RWPE2 (cell line): ENCODE measurements around the gene MED26.

Experiments used
- ATAC-seq: fragments of 200-7000 bp; cut with Tn5 transposase; 3 replicates; pipeline ENCODE4 v1.9.1; 2021; ENCODE audit warnings: low read depth
- DNase-seq: peaks from one replicate; pipeline ENCODE4 v3.0.0-alpha.2; 2020; ENCODE audit warnings: low spot score
- H3K27ac ChIP-seq: fragments of 450-650 bp; 2 replicates; pipeline ENCODE4 v1.5.1; 2017; ENCODE audit warnings: mild to moderate bottlenecking; ENCODE audit not compliant: poor library complexity, severe bottlenecking
- H3K27me3 ChIP-seq: fragments of 250-450 bp; sonication (Bioruptor Pico); 2 replicates; pipeline ENCODE4 v1.5.1; 2021; ENCODE audit warnings: mild to moderate bottlenecking, moderate library complexity; ENCODE audit not compliant: insufficient read depth, poor library complexity, severe bottlenecking
- H3K36me3 ChIP-seq: fragments of 250-450 bp; sonication (Bioruptor Pico); 2 replicates; pipeline ENCODE4 v1.5.1; 2020; ENCODE audit warnings: low read depth, mild to moderate bottlenecking, moderate library complexity
- H3K4me1 ChIP-seq: fragments of 250-450 bp; sonication (Bioruptor Pico); 2 replicates; pipeline ENCODE4 v1.5.1; 2021; ENCODE audit warnings: mild to moderate bottlenecking, moderate library complexity; ENCODE audit not compliant: insufficient read depth, poor library complexity, severe bottlenecking
- H3K4me3 ChIP-seq: fragments of 250-450 bp; sonication (Bioruptor Pico); 2 replicates; pipeline ENCODE4 v1.5.1; 2021; ENCODE audit warnings: mild to moderate bottlenecking, moderate library complexity; ENCODE audit not compliant: severe bottlenecking
- H3K9me3 ChIP-seq: fragments of 250-450 bp; sonication (Bioruptor Pico); 2 replicates; pipeline ENCODE4 v1.5.1; 2021; ENCODE audit warnings: mild to moderate bottlenecking, moderate library complexity; ENCODE audit not compliant: severe bottlenecking
- TF ChIP-seq, protein P1 (sequence below): fragments of 450-650 bp; IDR thresholded peaks from one replicate; pipeline ENCODE4 v1.5.1; 2017; ENCODE audit warnings: mild to moderate bottlenecking, moderate library complexity; ENCODE audit not compliant: poor library complexity, severe bottlenecking

The MED26 gene

DNA sequence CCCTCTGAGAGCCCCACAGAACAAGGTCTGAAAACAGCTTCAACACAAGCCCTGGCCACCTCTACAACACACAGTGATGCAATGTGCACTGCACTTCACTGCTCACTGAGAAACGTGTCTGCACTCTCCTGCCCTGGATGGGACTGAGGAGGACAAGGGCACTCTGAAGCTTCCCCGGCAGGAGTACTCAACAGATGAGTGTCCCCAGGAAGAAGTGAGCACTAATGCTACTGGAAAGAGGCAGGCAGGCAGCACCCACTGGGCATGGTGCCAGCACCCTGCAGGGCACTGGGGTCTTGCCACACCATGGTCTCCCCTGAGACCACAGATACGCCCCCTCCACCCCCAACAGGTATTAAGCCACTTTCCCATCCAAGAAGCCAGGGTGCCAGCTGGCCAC is 38.1 kb downstream of the MED26 start:
- ATAC-seq (no peak), DNase-seq (no peak)

DNA sequence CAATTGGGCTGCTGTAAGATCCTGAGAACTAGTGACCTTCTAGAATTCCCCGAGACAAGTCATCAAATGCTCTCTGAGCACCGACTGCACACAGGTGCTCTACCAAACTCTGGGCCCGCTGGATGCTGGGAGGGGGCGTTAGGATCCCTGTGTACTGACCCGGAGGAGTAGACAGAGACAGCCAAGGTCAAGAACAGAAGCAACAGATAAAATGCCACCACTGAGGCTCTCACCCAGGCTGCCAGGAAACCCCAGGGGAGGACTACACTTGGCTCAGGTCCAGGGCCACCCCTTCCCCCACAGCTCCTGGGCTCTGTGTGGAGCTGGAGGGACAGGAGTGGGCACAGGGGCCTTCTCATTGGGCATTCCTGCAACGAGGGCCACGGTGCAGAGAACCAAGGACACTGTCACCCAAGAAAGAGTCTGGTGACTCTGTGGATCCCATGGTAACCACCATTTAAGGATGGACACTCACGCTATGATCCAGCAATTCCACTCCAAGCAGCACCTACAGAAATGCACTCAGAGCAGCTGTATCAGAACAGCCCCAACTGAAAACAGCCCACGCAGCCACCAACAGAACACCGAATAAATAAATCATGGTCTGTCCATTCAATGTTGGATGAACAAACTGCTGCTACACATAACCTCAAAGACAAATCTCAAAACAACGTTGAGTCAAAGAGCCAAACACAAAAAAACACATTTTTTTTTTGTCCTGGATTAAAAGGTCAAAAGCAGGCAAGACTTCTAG is 39.0 kb downstream of the MED26 start:
- TF ChIP-seq, protein P1, sequence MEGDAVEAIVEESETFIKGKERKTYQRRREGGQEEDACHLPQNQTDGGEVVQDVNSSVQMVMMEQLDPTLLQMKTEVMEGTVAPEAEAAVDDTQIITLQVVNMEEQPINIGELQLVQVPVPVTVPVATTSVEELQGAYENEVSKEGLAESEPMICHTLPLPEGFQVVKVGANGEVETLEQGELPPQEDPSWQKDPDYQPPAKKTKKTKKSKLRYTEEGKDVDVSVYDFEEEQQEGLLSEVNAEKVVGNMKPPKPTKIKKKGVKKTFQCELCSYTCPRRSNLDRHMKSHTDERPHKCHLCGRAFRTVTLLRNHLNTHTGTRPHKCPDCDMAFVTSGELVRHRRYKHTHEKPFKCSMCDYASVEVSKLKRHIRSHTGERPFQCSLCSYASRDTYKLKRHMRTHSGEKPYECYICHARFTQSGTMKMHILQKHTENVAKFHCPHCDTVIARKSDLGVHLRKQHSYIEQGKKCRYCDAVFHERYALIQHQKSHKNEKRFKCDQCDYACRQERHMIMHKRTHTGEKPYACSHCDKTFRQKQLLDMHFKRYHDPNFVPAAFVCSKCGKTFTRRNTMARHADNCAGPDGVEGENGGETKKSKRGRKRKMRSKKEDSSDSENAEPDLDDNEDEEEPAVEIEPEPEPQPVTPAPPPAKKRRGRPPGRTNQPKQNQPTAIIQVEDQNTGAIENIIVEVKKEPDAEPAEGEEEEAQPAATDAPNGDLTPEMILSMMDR: no peak
- Histone ChIP-seq H3K4me1 (peaks cover 23% of the 10 kb centered on the region), H3K9me3 (no peaks in the 10 kb centered on the region), H3K27ac (no peak overlapping the region), H3K36me3 (no peaks in the 10 kb centered on the region), H3K4me3 (no peak overlapping the region), H3K27me3 (no peaks in the 10 kb centered on the region)
- DNase-seq (no peak), ATAC-seq (no peak)

More for the DNA sequence above, 38.1 kb downstream of the MED26 start:
- Histone ChIP-seq H3K36me3 (no peaks in the 10 kb centered on the region), H3K27me3 (no peaks in the 10 kb centered on the region), H3K27ac (no peak overlapping the region), H3K4me3 (no peak overlapping the region), H3K9me3 (no peaks in the 10 kb centered on the region), H3K4me1 (peaks cover 14% of the 10 kb centered on the region)
- TF ChIP-seq, protein P1: no peak

DNA sequence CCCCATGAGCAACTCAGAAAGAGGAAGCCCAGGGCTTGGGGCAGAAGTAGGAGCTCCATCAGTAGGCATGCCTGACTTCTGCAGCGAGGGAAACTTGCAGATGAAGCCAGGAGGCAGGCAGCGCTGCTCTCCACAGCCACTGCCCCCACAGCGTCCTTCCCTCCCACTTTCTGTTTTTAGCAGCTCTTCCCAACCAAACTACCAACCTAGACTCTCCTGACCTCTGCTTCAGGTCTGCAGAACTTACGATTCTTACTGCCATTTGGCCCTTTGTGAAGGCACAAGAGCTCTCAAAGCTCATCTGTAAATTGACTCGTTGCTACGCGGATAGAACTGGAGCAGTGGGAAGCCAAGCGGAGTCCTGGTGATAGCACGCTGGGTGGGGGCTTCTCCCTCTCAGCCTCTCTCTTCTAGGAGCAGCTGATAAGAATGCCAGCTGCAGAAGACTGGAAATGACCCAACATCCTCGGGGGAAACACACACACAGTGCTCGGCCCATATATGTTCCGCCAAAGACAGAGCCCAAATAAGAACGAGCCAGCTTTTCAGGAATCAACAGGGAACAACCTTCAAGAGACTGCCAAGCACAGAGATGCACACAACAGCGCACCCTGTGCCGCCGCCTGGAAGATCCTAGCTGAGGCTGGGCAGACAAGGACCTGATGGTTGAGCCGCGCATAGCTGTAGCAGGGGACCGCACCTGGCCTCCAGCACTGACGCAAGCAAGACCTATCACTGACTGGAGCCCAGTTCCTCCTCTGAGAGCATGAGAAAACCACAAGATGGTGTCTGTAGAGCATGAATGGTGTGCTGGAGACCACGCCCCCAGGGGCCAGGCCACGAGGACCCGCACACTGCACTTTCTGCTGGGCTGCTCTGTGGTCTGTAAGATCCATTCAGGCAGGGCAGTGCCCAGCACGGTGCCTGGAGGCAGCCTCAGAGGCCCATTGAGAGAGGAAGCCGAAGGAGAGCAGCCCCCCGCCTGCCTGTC is 39.9 kb downstream of the MED26 start:
- TF ChIP-seq, protein P1: no peak
- Histone ChIP-seq H3K4me1 (peaks cover 27% of the 10 kb centered on the region), H3K27ac (no peak overlapping the region), H3K36me3 (no peaks in the 10 kb centered on the region), H3K4me3 (no peak overlapping the region), H3K9me3 (no peaks in the 10 kb centered on the region), H3K27me3 (no peaks in the 10 kb centered on the region)
- no peak for ATAC-seq
- no peak for DNase-seq

DNA sequence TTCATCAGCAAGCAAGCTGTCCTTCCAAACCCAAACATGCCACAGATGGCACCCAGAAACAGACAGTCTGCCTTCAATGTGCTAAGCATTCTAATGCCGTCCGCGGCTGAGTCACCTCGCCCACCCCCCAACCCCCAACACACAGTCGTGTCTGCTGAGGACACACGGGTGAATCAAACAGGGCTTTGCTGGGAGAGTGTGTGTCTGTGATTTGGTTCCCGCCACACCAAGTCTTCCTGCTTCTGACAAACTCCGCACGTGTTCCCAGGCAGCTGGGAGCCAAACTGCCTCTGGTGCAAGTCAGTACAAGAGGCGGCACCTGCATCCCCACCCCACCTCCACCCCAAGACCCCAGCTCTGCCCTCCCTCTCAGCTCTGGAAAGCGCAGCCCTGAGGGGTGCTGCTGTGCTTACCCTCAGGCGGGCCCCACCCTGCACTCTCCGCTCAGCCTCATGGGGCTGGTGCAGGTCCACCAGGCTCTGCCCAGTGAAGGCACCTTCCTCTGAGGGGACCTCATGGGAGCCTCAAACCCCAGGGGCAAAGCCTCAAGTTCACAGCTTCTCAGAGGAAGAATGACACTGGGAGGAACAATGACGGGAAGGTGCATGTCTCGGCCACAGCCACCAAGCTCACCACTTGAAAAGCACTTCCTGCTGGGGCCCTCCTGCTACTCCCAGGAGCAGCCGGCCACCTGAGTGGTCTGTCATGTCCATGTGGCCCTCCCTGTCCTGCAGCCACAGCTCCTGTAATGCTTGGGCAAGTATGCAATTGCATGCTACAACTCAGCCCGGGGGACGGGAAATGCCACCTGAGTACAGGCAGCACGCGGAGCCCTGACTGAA is 40.8 kb downstream of the MED26 start:
- ATAC-seq (0 out of 3 replicates have a peak, but pooled peaks have one; percentile 4), DNase-seq (no peak)
- no peaks in the 10 kb centered on the region for H3K27me3 ChIP-seq
- H3K36me3 ChIP-seq: no peaks in the 10 kb centered on the region
- H3K27ac ChIP-seq: peak overlapping the region; percentile 4
- no peak overlapping the region for H3K4me3 ChIP-seq
- H3K9me3 ChIP-seq: no peaks in the 10 kb centered on the region
- TF ChIP-seq, protein P1: no peak
- peaks cover 27% of the 10 kb centered on the region for H3K4me1 ChIP-seq
